HCT116 (cell line): Measurements from ENCODE around the gene TNF. TPM values are rescaled to one million over a fixed set of nuclear protein-coding genes. Genes with fewer than 3 reads are reported as not detected.
A peak's percentile ranks its signal among the peaks of the same experiment; 100 is the strongest.

Experiments used
- ATAC-seq: fragments of 200-7000 bp; cut with Tn5 transposase; 2 replicates; pipeline ENCODE4 v1.9.1; 2020; ENCODE audit warnings: mild to moderate bottlenecking, moderate library complexity
- BruUV-seq: library from RNA; stranded (reverse); fragments of 400-500 nt; replicated peaks from 2 replicates; lab custom pipeline; 2021; lab: Mats Ljungman, UMichigan
- CTCF ChIA-PET: fragments of 300-600 bp; sonication (Branson Sonifier 250); formaldehyde crosslinking; loops from one replicate; lab custom pipeline; 2021; ENCODE audit warnings: antibody characterized with exemption; lab: Charles Lee
- POLR2A ChIA-PET: fragments of 300-600, 350-600 bp; sonication (Branson Sonifier 250); formaldehyde crosslinking; loops from one replicate; lab custom pipeline; 2021; ENCODE audit warnings: antibody characterized with exemption; lab: Charles Lee
- RAD21 ChIA-PET, 2 experiments: fragments of 300-600 bp; sonication (Branson Sonifier 250); formaldehyde crosslinking; loops; one replicate each; lab custom pipeline; 2023; ENCODE audit warnings: low total read pairs in 2 of 2; ENCODE audit not compliant: uncharacterized antibody in 2 of 2, unreplicated experiment in 2 of 2, low non-redundant PET in 1 of 2; lab: Charles Lee
- DNase-seq: peaks from one replicate; pipeline ENCODE4 v3.0.0-alpha.2; 2010; ENCODE audit warnings: low read depth, low spot score
- H2AFZ ChIP-seq: fragments of 200-600 bp; shearing (Covaris generic), sonication (generic); 2 replicates; pipeline ENCODE4 v1.6.1; 2017; ENCODE audit warnings: low read depth, mixed run types, mixed read lengths, antibody characterized with exemption, low read length; ENCODE audit not compliant: poor library complexity, severe bottlenecking
- H3K27ac ChIP-seq: 2 replicates; pipeline ENCODE4 v1.5.1; 2012; ENCODE audit warnings: low read depth, low read length
- H3K27me3 ChIP-seq: fragments of 200-600 bp; sonication (generic); 2 replicates; pipeline ENCODE4 v1.6.1; 2016; ENCODE audit warnings: mixed run types, low read length, mixed read lengths; ENCODE audit not compliant: insufficient read depth
- H3K36me3 ChIP-seq, 2 experiments: fragments of 200-500 bp in 1 of 2; fragments of 200-600 bp in 1 of 2; sonication (Bioruptor generic) in 1 of 2; sonication (generic) in 1 of 2; 2 replicates each; pipeline versions ENCODE4 v1.5.1 to v1.6.1; 2014 to 2016; ENCODE audit warnings: low read length in 2 of 2, inconsistent platforms in 1 of 2, mixed read lengths in 1 of 2, mixed run types in 1 of 2; ENCODE audit not compliant: insufficient read depth in 2 of 2, control insufficient read depth in 1 of 2
- H3K4me1 ChIP-seq, 2 experiments: fragments of 200-600 bp in 1 of 2; sonication (generic) in 1 of 2; 2 replicates each; pipeline versions ENCODE4 v1.5.1 to v1.6.1; 2012 to 2017; ENCODE audit warnings: low read length in 2 of 2, inconsistent platforms in 1 of 2, mild to moderate bottlenecking in 1 of 2, mixed read lengths in 1 of 2, mixed run types in 1 of 2, moderate library complexity in 1 of 2; ENCODE audit not compliant: insufficient read depth in 2 of 2, control insufficient read depth in 1 of 2
- H3K4me2 ChIP-seq: fragments of 200-600 bp; sonication (generic); 2 replicates; pipeline ENCODE4 v1.6.1; 2017; ENCODE audit warnings: mixed run types, low read length, mixed read lengths
- H3K4me3 ChIP-seq, 2 experiments: fragments of 200-600 bp in 1 of 2; sonication (generic) in 1 of 2; replicated peaks in 1 of 2; 2 replicates each; pipeline ENCODE4 v1.5.1; 2011 to 2016; ENCODE audit warnings: low read length in 2 of 2, control low read depth in 1 of 2, low read depth in 1 of 2, mild to moderate bottlenecking in 1 of 2, mixed read lengths in 1 of 2, mixed run types in 1 of 2
- H3K79me2 ChIP-seq: fragments of 200-600 bp; sonication (generic); 2 replicates; pipeline ENCODE4 v1.6.1; 2017; ENCODE audit warnings: mild to moderate bottlenecking, mixed run types, low read length, moderate library complexity, mixed read lengths; ENCODE audit not compliant: insufficient read depth
- H3K9ac ChIP-seq: fragments of 200-600 bp; sonication (generic); 2 replicates; pipeline ENCODE4 v1.6.1; 2016; ENCODE audit warnings: low read length, mixed read lengths
- H3K9me2 ChIP-seq: fragments of 200-600 bp; sonication (generic), shearing (Covaris generic); 2 replicates; pipeline ENCODE4 v1.6.1; 2017; ENCODE audit warnings: mixed run types, mild to moderate bottlenecking, moderate library complexity; ENCODE audit not compliant: insufficient read depth
- H3K9me3 ChIP-seq, 2 experiments: fragments of 200-500 bp in 1 of 2; fragments of 200-600 bp in 1 of 2; sonication (Bioruptor generic) in 1 of 2; sonication (generic) in 1 of 2; 2 replicates each; pipeline ENCODE4 v1.6.1; 2014 to 2017; ENCODE audit warnings: low read length in 2 of 2, mixed read lengths in 2 of 2, inconsistent platforms in 1 of 2, low read depth in 1 of 2, mild to moderate bottlenecking in 1 of 2, mixed run types in 1 of 2, moderate library complexity in 1 of 2; ENCODE audit not compliant: control insufficient read depth in 1 of 2, insufficient read depth in 1 of 2
- H4K20me1 ChIP-seq: fragments of 200-600 bp; sonication (generic), shearing (Covaris generic); 2 replicates; pipeline ENCODE4 v1.6.1; 2017; ENCODE audit warnings: mixed run types, mild to moderate bottlenecking, moderate library complexity; ENCODE audit not compliant: insufficient read depth
- CBX3 ChIP-seq: IDR thresholded peaks from 2 replicates; pipeline ENCODE4 v1.6.1; 2012; ENCODE audit warnings: low read depth
- SIN3A ChIP-seq: IDR thresholded peaks from 2 replicates; pipeline ENCODE4 v1.6.1; 2012; ENCODE audit warnings: low read depth
- YY1 ChIP-seq: IDR thresholded peaks from 2 replicates; pipeline ENCODE4 v1.6.1; 2011; ENCODE audit warnings: low read length, low read depth, moderate library complexity, mild to moderate bottlenecking; ENCODE audit not compliant: insufficient replicate concordance; ENCODE audit errors: extremely low read depth
- intact Hi-C: fragments of 100-400 bp; cut with micrococcal nuclease; formaldehyde crosslinking; loops from 2 replicates; pipeline ENCODE4 v1.10.0; 2022
- total RNA-seq: library from RNA; stranded (reverse); gene quantifications from one replicate; pipeline ENCODE4 v1.2.1, GENCODE V29; 2021; ENCODE audit not compliant: unreplicated experiment
- TF ChIP-seq, protein P1 (sequence below), 3 experiments: fragments of 200-600 bp in 1 of 3; sonication (generic) in 1 of 3; IDR thresholded peaks in 2 of 3; conservative IDR thresholded peaks in 1 of 3; 2 replicates each; pipeline ENCODE4 v1.5.1; 2012 to 2017; ENCODE audit warnings: low read depth in 2 of 3, low read length in 2 of 3, antibody characterized with exemption in 1 of 3, borderline replicate concordance in 1 of 3, control low read depth in 1 of 3, mild to moderate bottlenecking in 1 of 3, mixed read lengths in 1 of 3, mixed run types in 1 of 3, moderate library complexity in 1 of 3; ENCODE audit not compliant: insufficient read depth in 1 of 3

The TNF gene
- total RNA-seq, 1 experiment from 2014 or later = 0.59 TPM

DNA sequence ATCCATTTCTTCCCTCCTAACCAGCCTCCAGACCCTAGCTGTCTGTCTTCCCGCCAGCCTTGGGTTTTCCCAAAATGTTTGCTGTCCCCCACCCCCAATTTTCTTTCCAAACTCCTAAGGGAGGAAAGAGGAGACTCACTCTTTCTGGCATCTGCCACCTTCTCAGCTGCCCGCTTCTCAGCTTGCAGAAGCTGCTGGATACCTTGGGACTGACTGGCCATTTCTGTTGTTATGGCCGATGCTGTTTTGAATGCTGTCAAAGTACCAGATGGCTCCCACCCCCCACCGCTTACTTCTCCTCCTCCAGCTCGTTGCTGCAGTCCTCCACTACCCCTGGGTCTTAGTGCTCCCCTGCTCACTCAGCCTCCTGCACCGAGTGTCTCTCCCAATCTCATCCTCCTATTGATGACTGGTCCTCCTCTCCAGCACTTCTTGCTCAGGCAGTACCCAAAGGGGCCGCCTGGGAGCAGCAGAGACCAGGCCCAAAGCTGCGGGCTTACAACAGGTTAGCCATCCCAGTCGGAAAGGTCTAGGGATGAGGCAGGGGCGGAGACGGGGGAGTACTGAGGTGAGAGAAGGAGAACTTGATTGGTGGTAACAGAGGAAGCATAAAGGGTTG is 28.9 kb upstream of the TNF start, which contains the start of gene ATP6V1G2:
ATP6V1G2 (minus strand) TSS at position 270 of the 619 bp plus-strand sequence; CDS start at position 221, 49 bp downstream.
- ChIA-PET RAD21 (interaction anchor here (0.6 to 2.1 kb wide), 4 partner anchors 37 to 118 kb away, joined by 3 to 11 read pairs (median 6); partner anchors contain the start of gene GPANK1 (in 1 of the 2)), POLR2A (interaction anchor here (0.9 to 1.9 kb wide), 8 partner anchors 36 to 316 kb away, joined by 3 to 7 read pairs (median 4); partner anchors contain the start of genes GPANK1, LTB and NEU1), CTCF (interaction anchor here (0.6 to 5.0 kb wide), 7 partner anchors 31 to 406 kb away, joined by 3 to 78 read pairs (median 5); partner anchors contain the start of gene C6orf47)
- intact Hi-C loops = loop anchor here (1.0 to 10.0 kb wide), 6 partner anchors 52 to 288 kb away; partner anchors contain the start of genes BAG6, GPANK1 and PRRC2A
- Histone ChIP-seq H3K79me2 (peaks cover 27% of the 10 kb centered on the region), H2AFZ (no peak within 1 kb of the TSS), H4K20me1 (no peaks in the 10 kb centered on the region), H3K36me3 (peaks cover 4 to 13% of the 10 kb centered on the region in 2 experiments; a peak in 2 of 4 replicates), H3K9ac (peak within 1 kb of the TSS; percentile 86), H3K4me2 (peak within 1 kb of the TSS; percentile 87), H3K27ac (peak within 1 kb of the TSS; percentile 50; the same call in 1 of the 2 replicates), H3K27me3 (no peaks in the 10 kb centered on the region), H3K9me3 (no peaks in the 10 kb centered on the region), H3K4me1 (peaks cover 19 to 30% of the 10 kb centered on the region in 2 experiments), H3K9me2 (no peaks in the 10 kb centered on the region), H3K4me3 (peak within 1 kb of the TSS; percentile 51 to 67)
- BruUV-seq = no TSS peak
- TF ChIP-seq, protein P1, sequence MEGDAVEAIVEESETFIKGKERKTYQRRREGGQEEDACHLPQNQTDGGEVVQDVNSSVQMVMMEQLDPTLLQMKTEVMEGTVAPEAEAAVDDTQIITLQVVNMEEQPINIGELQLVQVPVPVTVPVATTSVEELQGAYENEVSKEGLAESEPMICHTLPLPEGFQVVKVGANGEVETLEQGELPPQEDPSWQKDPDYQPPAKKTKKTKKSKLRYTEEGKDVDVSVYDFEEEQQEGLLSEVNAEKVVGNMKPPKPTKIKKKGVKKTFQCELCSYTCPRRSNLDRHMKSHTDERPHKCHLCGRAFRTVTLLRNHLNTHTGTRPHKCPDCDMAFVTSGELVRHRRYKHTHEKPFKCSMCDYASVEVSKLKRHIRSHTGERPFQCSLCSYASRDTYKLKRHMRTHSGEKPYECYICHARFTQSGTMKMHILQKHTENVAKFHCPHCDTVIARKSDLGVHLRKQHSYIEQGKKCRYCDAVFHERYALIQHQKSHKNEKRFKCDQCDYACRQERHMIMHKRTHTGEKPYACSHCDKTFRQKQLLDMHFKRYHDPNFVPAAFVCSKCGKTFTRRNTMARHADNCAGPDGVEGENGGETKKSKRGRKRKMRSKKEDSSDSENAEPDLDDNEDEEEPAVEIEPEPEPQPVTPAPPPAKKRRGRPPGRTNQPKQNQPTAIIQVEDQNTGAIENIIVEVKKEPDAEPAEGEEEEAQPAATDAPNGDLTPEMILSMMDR (IDR thresholded peaks at IDR 0.05 in 2 of 3, conservative IDR thresholded peaks at IDR 0.05 in 1 of 3; ENCODE audit: borderline replicate concordance in 1 of 3, insufficient read depth in 1 of 3, low read depth in 2 of 3, low read length in 2 of 3) = peak in 2 of 3 experiments; percentile 99; a peak in 4 of 6 replicates
- TF ChIP-seq SIN3A (no peak), CBX3 (no peak), YY1 (peak; percentile 56)
- DNase-seq (peak; percentile 94), ATAC-seq (peak; percentile 77)
